Astrocyte of the cerebellum (primary cell): ENCODE measurements around the gene PDLIM4.
A peak's percentile ranks its signal among the peaks of the same experiment; 100 is the strongest.

ENCODE experiments used
- DNase-seq: peaks from one replicate; pipeline ENCODE4 v3.0.0-alpha.2; 2011; ENCODE audit warnings: low read depth
- H3K4me3 ChIP-seq: 2 replicates; pipeline ENCODE4 v1.5.1; 2011; ENCODE audit warnings: mild to moderate bottlenecking, low read depth, low read length, moderate library complexity
- CTCF ChIP-seq: IDR thresholded peaks from 2 replicates; pipeline ENCODE4 v1.5.1; 2012; ENCODE audit warnings: low read length, low read depth, moderate library complexity, mild to moderate bottlenecking; ENCODE audit errors: missing control alignments
- in situ Hi-C: cut with HindIII; loops from 2 replicates; pipeline ENCODE4 v1.10.0; 2017; ENCODE audit warnings: low sequenced_read_pairs

The PDLIM4 gene

GRCh38 chr5:132237141-132237540 is 20.4 kb upstream of the PDLIM4 start:
- TF ChIP-seq CTCF: no peak
- in situ Hi-C loops: no loop called here
- no peak overlapping the region for H3K4me3 ChIP-seq
- no peak for DNase-seq

GRCh38 chr5:132237670-132238069 is 19.8 kb upstream of the PDLIM4 start:
- in situ Hi-C loops: no loop called here
- no peak for TF ChIP-seq CTCF
- DNase-seq: no peak
- no peak overlapping the region for H3K4me3 ChIP-seq

GRCh38 chr5:132238169-132238744 is 19.2 kb upstream of the PDLIM4 start:
- no peak overlapping the region for H3K4me3 ChIP-seq
- TF ChIP-seq CTCF: peak; percentile 94
- DNase-seq: peak; percentile 53
- in situ Hi-C loops: no loop called here

- in situ Hi-C loops: no loop called here
- no peak overlapping the region for H3K4me3 ChIP-seq
- DNase-seq: no peak
- TF ChIP-seq CTCF: no peak
Observed at GRCh38 chr5:132238901-132239500, 18.5 kb upstream of the PDLIM4 start.

- TF ChIP-seq CTCF: no peak
- no peak overlapping the region for H3K4me3 ChIP-seq
- in situ Hi-C loops: no loop called here
- no peak for DNase-seq
Observed at GRCh38 chr5:132239776-132240175, 17.7 kb upstream of the PDLIM4 start.

- DNase-seq: no peak
- in situ Hi-C loops: no loop called here
- no peak overlapping the region for H3K4me3 ChIP-seq
- TF ChIP-seq CTCF: no peak
Observed at GRCh38 chr5:132243366-132243977, 14.0 kb upstream of the PDLIM4 start.
